ENCODE data around the gene SHLD1. TPM values are rescaled to one million over a fixed set of nuclear protein-coding genes. Genes with fewer than 3 reads are reported as not detected.

The SHLD1 gene
- total RNA-seq, 2 experiments from 2014 or later, result 10.1 TPM

DNA sequence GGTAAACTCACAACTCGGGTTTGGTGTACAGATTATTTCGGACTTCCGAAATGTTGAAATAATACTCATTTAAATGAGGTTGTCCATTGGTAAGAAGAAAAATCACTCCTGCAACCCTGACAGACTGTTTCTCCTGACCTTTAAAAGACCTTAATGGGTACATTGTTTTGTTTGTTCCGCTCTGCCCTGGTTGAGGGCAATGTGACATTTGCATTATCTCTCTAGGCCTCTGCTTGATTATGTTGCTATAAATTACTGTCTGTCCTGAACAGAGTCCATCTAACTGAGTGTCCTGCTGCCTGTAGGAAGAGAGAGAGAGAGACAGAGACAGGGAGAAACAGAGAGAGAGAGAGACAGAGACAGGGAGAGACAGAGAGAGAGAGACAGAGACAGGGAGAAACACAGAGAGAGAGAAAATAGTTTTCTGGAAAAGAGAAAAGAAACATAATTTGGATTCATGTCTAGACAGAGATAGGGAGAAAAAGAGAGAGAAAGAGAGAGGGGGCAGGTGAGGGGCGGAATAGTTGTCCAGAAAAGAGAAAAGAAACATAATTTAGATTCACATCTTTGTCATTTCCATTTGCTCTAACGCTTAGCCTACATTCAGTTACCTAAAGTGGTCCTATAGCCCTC, 83.2 kb downstream of the SHLD1 start:
- H3K27me3 Mint-ChIP-seq (ENCODE audit: low read depth), result no peaks in the 10 kb centered on the region
- no peak overlapping the region for H3K4me3 Mint-ChIP-seq
- peaks cover 3% of the 10 kb centered on the region for H3K9me3 Mint-ChIP-seq
- H3K4me1 Mint-ChIP-seq (ENCODE audit: low read depth), result peaks cover 26% of the 10 kb centered on the region
- intact Hi-C loops (cut with micrococcal nuclease), result no loop called here
- DNase-seq, result no peak
- H3K36me3 Mint-ChIP-seq (ENCODE audit: low read depth), result peaks cover 2% of the 10 kb centered on the region
- CTCF ChIA-PET, result no interaction called here
- no peak overlapping the region for H3K27ac Mint-ChIP-seq

DNA sequence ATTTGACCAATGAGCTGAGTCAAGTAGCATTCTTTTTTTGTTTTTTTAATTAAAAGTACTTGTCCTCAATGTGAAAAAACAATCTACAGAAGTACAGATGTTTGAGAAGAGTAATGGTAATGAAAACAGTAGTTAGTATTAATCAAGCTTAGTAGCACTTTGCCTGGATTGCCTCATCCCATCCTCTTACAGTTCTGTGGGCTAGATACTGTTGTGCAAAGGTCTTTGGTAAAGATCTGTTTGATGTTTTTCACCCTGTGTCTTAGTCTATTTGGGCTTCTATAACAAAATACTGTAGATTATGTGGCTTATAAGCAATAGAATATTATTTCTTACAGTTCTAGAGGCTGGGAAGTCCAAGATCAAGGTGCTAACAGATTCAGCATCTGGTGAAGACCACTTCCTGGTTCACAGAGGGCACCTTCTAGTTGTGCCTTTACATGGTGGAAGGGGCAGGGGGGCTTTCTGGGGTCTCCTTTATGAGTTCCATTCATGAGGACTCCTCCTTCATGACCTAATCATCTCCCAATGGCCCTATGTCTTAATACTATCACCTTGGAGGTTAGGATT, 84.3 kb downstream of the SHLD1 start:
- CTCF ChIA-PET, result interaction anchor here (0.6 to 1.2 kb wide), 3 partner anchors 8 to 270 kb away, joined by 3 to 5 read pairs (median 3); no protein-coding TSS in a partner anchor
- Mint-ChIP-seq H3K4me1 (ENCODE audit: low read depth) (peaks cover 26% of the 10 kb centered on the region), H3K36me3 (ENCODE audit: low read depth) (peaks cover 2% of the 10 kb centered on the region), H3K27me3 (ENCODE audit: low read depth) (no peaks in the 10 kb centered on the region), H3K4me3 (no peak overlapping the region), H3K9me3 (peaks cover 3% of the 10 kb centered on the region), H3K27ac (no peak overlapping the region)
- DNase-seq, result no peak
- intact Hi-C loops (cut with micrococcal nuclease), result no loop called here

DNA sequence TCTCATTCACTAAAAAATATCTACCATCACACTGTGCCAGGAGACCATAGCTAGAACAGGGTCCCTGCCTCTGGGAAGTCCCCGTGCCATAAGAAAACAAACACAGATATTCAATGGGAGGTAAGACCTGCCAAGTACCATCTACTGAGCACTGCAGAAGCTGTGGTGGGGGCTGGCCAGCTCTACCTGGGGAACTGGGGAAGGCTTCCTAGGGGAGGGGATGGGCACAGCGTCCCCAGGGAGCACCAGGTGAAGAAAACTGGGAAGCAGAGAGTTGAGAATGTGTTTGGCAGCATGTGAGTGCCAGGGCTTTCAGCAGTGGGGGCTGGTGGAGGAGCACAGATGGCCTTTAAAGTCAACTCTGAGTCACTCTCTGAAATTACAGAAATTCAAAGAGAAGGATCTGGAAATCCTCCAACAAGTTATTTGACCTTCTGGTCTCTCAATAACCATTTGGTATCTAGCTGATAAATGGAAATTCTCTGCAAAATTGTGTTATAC, 85.2 kb downstream of the SHLD1 start:
- peak; percentile 29 for DNase-seq
- Mint-ChIP-seq H3K4me1 (ENCODE audit: low read depth) (peaks cover 26% of the 10 kb centered on the region), H3K27me3 (ENCODE audit: low read depth) (no peaks in the 10 kb centered on the region), H3K9me3 (peaks cover 3% of the 10 kb centered on the region), H3K27ac (peak overlapping the region; percentile 53), H3K36me3 (ENCODE audit: low read depth) (peaks cover 2% of the 10 kb centered on the region), H3K4me3 (no peak overlapping the region)
- intact Hi-C loops (cut with micrococcal nuclease), result no loop called here
- CTCF ChIA-PET, result interaction anchor here (0.6 to 1.2 kb wide), 4 partner anchors 9 to 271 kb away, joined by 3 to 5 read pairs (median 3); no protein-coding TSS in a partner anchor

DNA sequence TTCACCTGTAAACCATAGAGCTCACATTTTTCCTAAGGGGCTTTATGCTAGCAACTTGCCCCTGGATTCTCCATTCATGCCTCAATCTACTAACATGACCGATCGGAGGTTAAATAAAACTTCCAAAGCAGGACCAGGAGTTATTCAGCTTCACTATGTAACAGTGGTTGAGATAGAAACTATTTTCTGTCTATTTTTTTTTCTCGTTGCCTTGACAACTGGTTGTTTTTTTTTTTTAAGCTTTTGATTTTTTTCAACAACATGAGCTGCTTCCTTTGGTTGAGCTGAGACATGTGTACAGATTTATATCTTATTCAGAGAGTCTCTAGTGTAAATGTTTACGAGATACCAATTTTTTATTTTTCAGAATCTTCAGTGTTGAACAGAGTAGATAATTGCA, 85.7 kb downstream of the SHLD1 start:
- intact Hi-C loops (cut with micrococcal nuclease), result loop anchor here (1.0 kb wide), 1 partner anchor 8 kb away; no protein-coding TSS in a partner anchor
- H3K27me3 Mint-ChIP-seq (ENCODE audit: low read depth), result no peaks in the 10 kb centered on the region
- peaks cover 3% of the 10 kb centered on the region for H3K9me3 Mint-ChIP-seq
- CTCF ChIA-PET, result interaction anchor here (0.9 to 1.2 kb wide), 3 partner anchors 8 to 266 kb away, joined by 3 read pairs; no protein-coding TSS in a partner anchor
- no peak for DNase-seq
- peak overlapping the region; percentile 53 for H3K27ac Mint-ChIP-seq
- H3K4me3 Mint-ChIP-seq, result no peak overlapping the region
- H3K4me1 Mint-ChIP-seq (ENCODE audit: low read depth), result peaks cover 26% of the 10 kb centered on the region
- peaks cover 2% of the 10 kb centered on the region for H3K36me3 Mint-ChIP-seq (ENCODE audit: low read depth)

DNA sequence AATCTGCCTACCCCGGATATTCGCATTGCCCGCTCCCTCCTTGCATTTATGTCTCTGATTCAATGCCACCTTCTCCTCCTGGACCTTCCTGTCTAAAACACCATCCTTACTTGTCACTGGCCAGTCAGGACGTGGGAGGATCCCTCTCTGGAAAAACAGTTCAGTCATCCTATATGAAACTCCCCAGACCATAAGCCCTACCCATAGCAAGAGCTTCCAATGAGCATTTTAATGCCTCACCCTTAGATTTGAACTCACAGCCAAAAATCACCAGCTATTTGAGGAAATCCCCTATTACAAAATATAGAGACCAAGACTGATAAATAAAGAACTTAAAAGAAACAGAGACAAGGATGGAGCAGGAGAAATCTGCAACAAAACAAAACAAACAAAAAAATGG, 86.4 kb downstream of the SHLD1 start:
- intact Hi-C loops (cut with micrococcal nuclease), result loop anchor here (1.0 kb wide), 1 partner anchor 8 kb away; no protein-coding TSS in a partner anchor
- H3K27me3 Mint-ChIP-seq (ENCODE audit: low read depth), result no peaks in the 10 kb centered on the region
- H3K36me3 Mint-ChIP-seq (ENCODE audit: low read depth), result peaks cover 2% of the 10 kb centered on the region
- CTCF ChIA-PET, result interaction anchor here (0.8 kb wide), 1 partner anchor 49 kb away, joined by 4 read pairs; no protein-coding TSS in a partner anchor
- H3K9me3 Mint-ChIP-seq, result peaks cover 3% of the 10 kb centered on the region
- H3K27ac Mint-ChIP-seq, result peak overlapping the region; percentile 53
- H3K4me3 Mint-ChIP-seq, result no peak overlapping the region
- H3K4me1 Mint-ChIP-seq (ENCODE audit: low read depth), result peaks cover 26% of the 10 kb centered on the region
- DNase-seq, result no peak

DNA sequence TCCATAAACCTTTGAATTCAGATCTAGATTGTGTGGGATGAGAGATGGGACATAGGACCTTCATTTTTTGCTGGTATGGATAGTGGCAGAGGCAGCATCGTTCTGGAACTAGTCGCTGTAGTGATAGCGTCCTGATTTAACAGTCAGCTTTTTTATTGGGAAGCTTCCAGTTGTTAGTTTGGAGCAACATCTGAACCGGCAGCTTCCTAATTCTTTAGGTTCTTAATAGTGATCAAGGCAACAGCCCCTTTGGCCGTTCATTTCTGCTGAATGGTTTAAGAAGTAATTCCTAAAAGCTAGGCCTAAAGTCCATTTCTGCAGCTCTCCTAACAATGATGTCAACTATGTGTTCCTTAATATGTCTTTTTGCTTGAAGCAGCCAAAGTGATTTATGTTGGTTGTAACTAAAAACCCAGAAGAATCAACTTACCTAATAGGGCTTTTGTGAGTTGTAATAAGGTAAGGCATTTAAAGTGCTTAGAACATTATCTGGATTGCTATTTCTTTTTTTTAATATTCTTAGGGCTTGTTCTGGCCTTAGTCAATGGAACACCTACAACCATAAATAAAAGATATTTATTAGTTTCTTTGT, 90.3 kb downstream of the SHLD1 start:
- peaks cover 4% of the 10 kb centered on the region for H3K36me3 Mint-ChIP-seq (ENCODE audit: low read depth)
- intact Hi-C loops (cut with micrococcal nuclease), result loop anchor here (5.0 kb wide), 1 partner anchor 77 kb away; no protein-coding TSS in a partner anchor
- no peak overlapping the region for H3K27ac Mint-ChIP-seq
- CTCF ChIA-PET, result interaction anchor here (1.0 to 1.8 kb wide), 3 partner anchors 52 to 310 kb away, joined by 3 to 6 read pairs (median 5); no protein-coding TSS in a partner anchor
- H3K27me3 Mint-ChIP-seq (ENCODE audit: low read depth), result no peaks in the 10 kb centered on the region
- no peaks in the 10 kb centered on the region for H3K9me3 Mint-ChIP-seq
- H3K4me1 Mint-ChIP-seq (ENCODE audit: low read depth), result peaks cover 38% of the 10 kb centered on the region
- no peak for DNase-seq
- no peak overlapping the region for H3K4me3 Mint-ChIP-seq

DNA sequence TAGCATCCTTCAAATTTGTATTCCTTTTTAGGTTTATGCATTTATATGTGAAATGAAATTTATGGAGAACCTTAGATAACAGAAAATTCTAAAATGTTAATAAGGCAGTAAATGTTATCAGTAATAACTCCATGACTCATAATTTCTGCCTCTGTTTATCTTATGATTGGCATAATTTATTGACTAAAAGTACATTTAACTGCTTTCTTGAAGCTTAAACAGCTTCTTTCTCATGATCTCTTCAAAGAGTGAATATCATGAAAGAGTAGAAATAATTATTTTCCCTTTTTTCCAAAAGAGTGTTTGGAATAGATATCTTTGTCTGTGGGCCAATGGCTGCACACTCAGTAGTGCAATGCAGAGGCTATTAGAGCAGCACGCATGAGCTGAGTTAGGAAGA, 91.3 kb downstream of the SHLD1 start:
- Mint-ChIP-seq H3K27ac (no peak overlapping the region), H3K4me1 (ENCODE audit: low read depth) (peaks cover 36% of the 10 kb centered on the region), H3K36me3 (ENCODE audit: low read depth) (peaks cover 4% of the 10 kb centered on the region), H3K27me3 (ENCODE audit: low read depth) (no peaks in the 10 kb centered on the region), H3K4me3 (no peak overlapping the region), H3K9me3 (no peaks in the 10 kb centered on the region)
- DNase-seq, result no peak
- CTCF ChIA-PET, result interaction anchor here (1.2 to 1.8 kb wide), 2 partner anchors 53 to 143 kb away, joined by 4 to 6 read pairs; no protein-coding TSS in a partner anchor
- intact Hi-C loops (cut with micrococcal nuclease), result loop anchor here (5.0 kb wide), 1 partner anchor 76 kb away; no protein-coding TSS in a partner anchor

DNA sequence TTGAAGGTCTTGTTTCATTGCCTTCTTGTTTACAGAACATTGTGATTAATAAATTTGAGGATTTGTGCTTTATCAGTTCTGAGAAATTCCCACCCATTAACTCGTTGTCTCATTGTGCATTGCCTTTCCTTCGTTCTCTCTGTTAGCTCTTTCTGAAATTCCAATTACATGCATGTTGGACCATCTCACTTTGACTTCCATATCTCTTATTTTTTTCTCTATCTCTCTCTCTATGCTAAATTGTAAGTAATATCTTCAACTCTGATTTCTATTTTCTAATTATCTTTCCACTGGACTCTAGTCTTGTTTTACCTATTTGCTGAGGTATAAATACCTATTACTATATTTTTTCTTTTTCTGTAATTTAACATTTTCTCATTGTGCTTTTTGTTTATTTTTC, 92.3 kb downstream of the SHLD1 start:
- H3K36me3 Mint-ChIP-seq (ENCODE audit: low read depth), result peaks cover 4% of the 10 kb centered on the region
- H3K27ac Mint-ChIP-seq, result no peak overlapping the region
- CTCF ChIA-PET, result interaction anchor here (0.6 to 1.8 kb wide), 4 partner anchors 8 to 313 kb away, joined by 3 to 6 read pairs (median 5); no protein-coding TSS in a partner anchor
- intact Hi-C loops (cut with micrococcal nuclease), result loop anchor here (5.0 kb wide), 1 partner anchor 75 kb away; no protein-coding TSS in a partner anchor
- no peak for DNase-seq
- H3K27me3 Mint-ChIP-seq (ENCODE audit: low read depth), result no peaks in the 10 kb centered on the region
- no peaks in the 10 kb centered on the region for H3K9me3 Mint-ChIP-seq
- peaks cover 30% of the 10 kb centered on the region for H3K4me1 Mint-ChIP-seq (ENCODE audit: low read depth)
- no peak overlapping the region for H3K4me3 Mint-ChIP-seq

DNA sequence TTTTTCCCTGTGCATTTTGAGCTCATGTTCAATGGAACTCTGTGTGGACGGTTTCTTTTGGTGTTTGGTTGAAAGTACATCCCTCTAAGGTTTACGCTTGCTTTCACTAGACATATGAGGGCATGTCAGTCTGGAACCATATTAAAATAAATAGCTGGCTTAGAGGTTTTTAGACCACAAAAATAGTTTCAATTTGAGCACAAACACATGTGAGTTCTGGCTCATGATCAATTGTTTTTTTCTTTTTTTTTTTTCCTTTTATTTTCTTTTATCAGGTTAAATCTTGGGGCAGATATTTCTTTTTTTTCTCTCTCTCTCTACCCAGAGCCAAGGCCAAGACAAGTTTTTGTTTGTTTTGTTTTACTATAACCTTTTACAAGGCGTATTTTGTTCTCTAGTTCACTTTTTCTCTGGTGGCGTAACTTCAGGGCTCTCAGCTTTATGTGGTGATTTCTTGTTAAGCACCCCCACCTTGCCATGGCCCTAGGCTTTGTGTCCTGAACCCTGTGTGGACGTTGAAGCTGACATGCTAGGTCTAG, 92.9 kb downstream of the SHLD1 start:
- CTCF ChIA-PET, result interaction anchor here (0.7 to 1.3 kb wide), 5 partner anchors 8 to 313 kb away, joined by 3 to 6 read pairs (median 4); no protein-coding TSS in a partner anchor
- H3K4me1 Mint-ChIP-seq (ENCODE audit: low read depth), result peaks cover 30% of the 10 kb centered on the region
- no peaks in the 10 kb centered on the region for H3K9me3 Mint-ChIP-seq
- H3K36me3 Mint-ChIP-seq (ENCODE audit: low read depth), result peaks cover 4% of the 10 kb centered on the region
- H3K4me3 Mint-ChIP-seq, result no peak overlapping the region
- H3K27me3 Mint-ChIP-seq (ENCODE audit: low read depth), result no peaks in the 10 kb centered on the region
- no peak overlapping the region for H3K27ac Mint-ChIP-seq
- intact Hi-C loops (cut with micrococcal nuclease), result loop anchor here (5.0 kb wide), 1 partner anchor 74 kb away; no protein-coding TSS in a partner anchor
- no peak for DNase-seq

DNA sequence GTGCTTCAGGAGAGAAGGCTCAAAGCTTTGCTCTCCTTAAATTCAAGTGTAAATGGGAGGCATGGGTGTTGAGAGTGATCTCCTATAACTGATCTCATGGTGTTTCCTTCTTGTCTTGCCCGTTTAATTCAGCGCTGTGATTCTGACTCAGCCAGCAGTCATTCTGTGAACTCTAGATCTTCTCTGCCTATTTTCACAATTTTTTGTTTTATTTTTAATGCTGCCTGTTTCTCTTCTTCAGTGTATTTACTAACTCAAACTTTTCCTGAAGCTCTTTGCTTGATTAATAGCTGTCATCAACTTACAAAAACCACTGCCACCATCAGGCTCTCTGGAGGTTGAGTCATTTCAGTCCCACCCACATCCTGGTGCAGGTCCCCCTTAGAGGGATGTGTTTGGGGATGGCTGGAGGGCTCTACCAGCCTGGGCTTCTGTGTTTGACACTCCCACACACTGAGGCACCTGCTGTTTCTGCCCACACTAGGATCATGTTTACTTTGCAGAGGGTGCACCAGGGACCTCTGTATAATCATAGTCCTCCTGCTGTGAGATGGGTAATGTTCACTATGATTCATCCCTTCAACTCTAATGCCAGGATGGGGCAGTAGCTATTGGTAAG, 94.0 kb downstream of the SHLD1 start:
- Mint-ChIP-seq H3K4me3 (no peak overlapping the region), H3K27ac (peak overlapping the region; percentile 78), H3K27me3 (ENCODE audit: low read depth) (no peaks in the 10 kb centered on the region), H3K4me1 (ENCODE audit: low read depth) (peaks cover 34% of the 10 kb centered on the region), H3K9me3 (no peaks in the 10 kb centered on the region), H3K36me3 (ENCODE audit: low read depth) (peaks cover 4% of the 10 kb centered on the region)
- peak; percentile 76 for DNase-seq
- CTCF ChIA-PET, result interaction anchor here (0.7 to 1.3 kb wide), 4 partner anchors 9 to 315 kb away, joined by 3 read pairs; no protein-coding TSS in a partner anchor
- intact Hi-C loops (cut with micrococcal nuclease), result loop anchor here (1.0 to 5.0 kb wide), 5 partner anchors 8 to 701 kb away; partner anchors contain the start of genes MCM8 and TRMT6

DNA sequence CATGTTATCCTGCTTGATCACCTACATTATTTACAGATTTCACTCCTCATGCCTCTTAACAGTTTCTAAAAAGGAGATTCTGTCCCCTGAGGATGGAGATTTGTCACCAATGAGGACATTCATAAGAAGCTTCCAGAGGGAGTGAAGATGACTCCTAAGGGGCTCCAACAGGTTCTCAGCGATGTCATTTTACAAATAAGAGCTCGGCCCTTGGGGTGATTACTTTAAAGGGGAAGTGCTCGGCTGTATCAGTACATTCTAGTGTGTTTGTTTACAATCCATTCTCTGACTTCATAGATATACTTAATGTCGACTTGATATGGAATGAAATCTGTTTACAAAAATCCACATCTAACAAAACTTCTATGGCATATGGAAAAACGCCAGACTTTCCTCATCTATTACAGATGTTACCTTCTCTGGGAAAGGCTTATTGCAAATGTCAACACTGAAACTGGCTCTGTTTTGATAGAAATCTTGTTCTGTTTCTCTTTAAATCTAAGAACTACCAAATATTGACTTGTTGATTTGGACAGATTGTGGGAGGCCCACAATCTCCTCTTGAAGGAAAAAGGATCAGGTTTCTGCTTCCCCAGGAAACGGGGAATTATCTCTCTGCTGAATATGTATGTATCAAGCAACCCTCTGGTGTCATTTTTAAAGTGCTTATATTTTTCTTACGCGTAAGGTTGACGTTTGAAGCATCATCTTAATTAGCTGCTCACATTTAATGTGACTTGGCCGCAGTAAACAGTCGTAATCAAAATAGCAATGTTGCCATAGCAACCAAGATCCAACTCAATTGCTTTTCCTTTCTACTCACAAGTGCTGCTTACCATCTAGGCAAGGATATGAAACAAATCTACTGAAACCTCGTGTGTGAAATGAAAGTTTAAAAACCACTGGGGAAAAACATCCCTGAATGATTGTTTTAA, 95.7 kb downstream of the SHLD1 start:
- Mint-ChIP-seq H3K4me1 (ENCODE audit: low read depth) (peaks cover 34% of the 10 kb centered on the region), H3K36me3 (ENCODE audit: low read depth) (peaks cover 4% of the 10 kb centered on the region), H3K9me3 (no peaks in the 10 kb centered on the region), H3K4me3 (no peak overlapping the region), H3K27ac (no peak overlapping the region), H3K27me3 (ENCODE audit: low read depth) (no peaks in the 10 kb centered on the region)
- DNase-seq, result no peak
- CTCF ChIA-PET, result no interaction called here
- intact Hi-C loops (cut with micrococcal nuclease), result no loop called here
